T follicular helper cell (primary cell): ENCODE measurements around the gene NMRK1.
A peak's percentile ranks its signal among the peaks of the same experiment; 100 is the strongest.

Source experiments
- DNase-seq: peaks from one replicate; pipeline ENCODE4 v3.0.0-alpha.2; 2020; ENCODE audit warnings: low read depth

Gene NMRK1

GRCh38 chr9:75102177-75102790, 14.3 kb upstream of the NMRK1 start:
- DNase-seq: no peak

GRCh38 chr9:75101004-75101588, 13.1 kb upstream of the NMRK1 start:
- DNase-seq: no peak

- DNase-seq: no peak
Measured at GRCh38 chr9:75096796-75097195, 8.8 kb upstream of the NMRK1 start.

GRCh38 chr9:75092766-75093165, 4.8 kb upstream of the NMRK1 start:
- no peak for DNase-seq

- no peak for DNase-seq
Measured at GRCh38 chr9:75090579-75090978, 2.6 kb upstream of the NMRK1 start.

GRCh38 chr9:75089373-75089766, 1.4 kb upstream of the NMRK1 start:
- no peak for DNase-seq

- DNase-seq: no peak
Measured at GRCh38 chr9:75088646-75089372, 854 bp upstream of the NMRK1 start.

GRCh38 chr9:75087289-75087823, 599 bp downstream of the NMRK1 start:
- peak; percentile 40 for DNase-seq

GRCh38 chr9:75086541-75087288, 1.2 kb downstream of the NMRK1 start:
- no peak for DNase-seq

GRCh38 chr9:75085640-75086039, 2.3 kb downstream of the NMRK1 start:
- DNase-seq: no peak

GRCh38 chr9:75084081-75084672, 3.8 kb downstream of the NMRK1 start:
- DNase-seq: no peak

GRCh38 chr9:75083188-75083970, 4.6 kb downstream of the NMRK1 start:
- no peak for DNase-seq

GRCh38 chr9:75081632-75082031, 6.3 kb downstream of the NMRK1 start:
- no peak for DNase-seq

- DNase-seq: no peak
Measured at GRCh38 chr9:75072895-75073294, 15.1 kb downstream of the NMRK1 start.

GRCh38 chr9:75071530-75072122, 16.3 kb downstream of the NMRK1 start:
- peak; percentile 41 for DNase-seq

- DNase-seq: no peak
Measured at GRCh38 chr9:75069171-75069570, 18.8 kb downstream of the NMRK1 start.

- no peak for DNase-seq
Measured at GRCh38 chr9:75067894-75068293, 20.1 kb downstream of the NMRK1 start.

GRCh38 chr9:75065510-75065909, 22.4 kb downstream of the NMRK1 start:
- DNase-seq: no peak

GRCh38 chr9:75064307-75065025, 23.5 kb downstream of the NMRK1 start:
- DNase-seq: no peak
